ENCODE results near the gene STAT4.

STAT4 gene

GRCh38 chr2:191100216-191100615 lies 50.6 kb downstream of the STAT4 start:
- H3K4me3 ChIP-seq (ENCODE audit: low read depth, low read length): no peak overlapping the region
- TF ChIP-seq MYC (IDR thresholded peaks at IDR 0.05; ENCODE audit: low read depth, low read length) (no peak), MAX (IDR thresholded peaks at IDR 0.05; ENCODE audit: low read depth, low read length) (no peak), POLR2A (IDR thresholded peaks at IDR 0.05; ENCODE audit: extremely low read depth, insufficient read length) (no peak), CTCF (IDR thresholded peaks at IDR 0.05; ENCODE audit: low read depth, low read length) (no peak)
- no peak for DNase-seq (ENCODE audit: low read depth)

- H3K4me3 ChIP-seq (ENCODE audit: low read depth, low read length): no peak overlapping the region
- DNase-seq (ENCODE audit: low read depth): no peak
- TF ChIP-seq CTCF (IDR thresholded peaks at IDR 0.05; ENCODE audit: low read depth, low read length): no peak
- TF ChIP-seq POLR2A (IDR thresholded peaks at IDR 0.05; ENCODE audit: extremely low read depth, insufficient read length): no peak
- no peak for TF ChIP-seq MYC (IDR thresholded peaks at IDR 0.05; ENCODE audit: low read depth, low read length)
- TF ChIP-seq MAX (IDR thresholded peaks at IDR 0.05; ENCODE audit: low read depth, low read length): no peak
Observed at GRCh38 chr2:191087311-191087710, 63.5 kb downstream of the STAT4 start.

GRCh38 chr2:191086706-191087105 lies 64.1 kb downstream of the STAT4 start:
- TF ChIP-seq CTCF (IDR thresholded peaks at IDR 0.05; ENCODE audit: low read depth, low read length): no peak
- no peak for TF ChIP-seq POLR2A (IDR thresholded peaks at IDR 0.05; ENCODE audit: extremely low read depth, insufficient read length)
- TF ChIP-seq MAX (IDR thresholded peaks at IDR 0.05; ENCODE audit: low read depth, low read length): no peak
- TF ChIP-seq MYC (IDR thresholded peaks at IDR 0.05; ENCODE audit: low read depth, low read length): no peak
- DNase-seq (ENCODE audit: low read depth): no peak
- H3K4me3 ChIP-seq (ENCODE audit: low read depth, low read length): no peak overlapping the region

- no peak for DNase-seq (ENCODE audit: low read depth)
Observed at GRCh38 chr2:191083540-191083939, 67.3 kb downstream of the STAT4 start.

GRCh38 chr2:191082321-191082720 lies 68.5 kb downstream of the STAT4 start:
- DNase-seq (ENCODE audit: low read depth): no peak
- no peak for TF ChIP-seq MYC (IDR thresholded peaks at IDR 0.05; ENCODE audit: low read depth, low read length)
- no peak for TF ChIP-seq MAX (IDR thresholded peaks at IDR 0.05; ENCODE audit: low read depth, low read length)
- no peak for TF ChIP-seq CTCF (IDR thresholded peaks at IDR 0.05; ENCODE audit: low read depth, low read length)
- no peak overlapping the region for H3K4me3 ChIP-seq (ENCODE audit: low read depth, low read length)

More at GRCh38 chr2:191083540-191083939, 67.3 kb downstream of the STAT4 start:
- H3K4me3 ChIP-seq (ENCODE audit: low read depth, low read length): no peak overlapping the region
- no peak for TF ChIP-seq POLR2A (IDR thresholded peaks at IDR 0.05; ENCODE audit: extremely low read depth, insufficient read length)
- TF ChIP-seq CTCF (IDR thresholded peaks at IDR 0.05; ENCODE audit: low read depth, low read length): no peak
- TF ChIP-seq MAX (IDR thresholded peaks at IDR 0.05; ENCODE audit: low read depth, low read length): no peak
- TF ChIP-seq MYC (IDR thresholded peaks at IDR 0.05; ENCODE audit: low read depth, low read length): no peak

Data from NB4 (cell line).